Neutrophil (primary cell): Measurements from ENCODE around the gene FCGR1A.
"Not testable (repeated sequence)": the region's sequence is repeated elsewhere in the genome, so short reads cannot be mapped to it uniquely, and the experiment has no call there.

ENCODE experiments used
- H3K27ac ChIP-seq: fragments of 200-600 bp; sonication (generic); 2 replicates; pipeline ENCODE4 v1.5.1; 2016; ENCODE audit warnings: mild to moderate bottlenecking, moderate library complexity
- H3K27me3 ChIP-seq: fragments of 200-600 bp; sonication (generic); 2 replicates; pipeline ENCODE4 v1.6.0; 2016; ENCODE audit warnings: mild to moderate bottlenecking
- H3K36me3 ChIP-seq: fragments of 200-600 bp; sonication (generic); 2 replicates; pipeline ENCODE4 v1.5.1; 2017
- H3K4me1 ChIP-seq, 2 experiments: fragments of 200-600 bp in 1 of 2; sonication (generic) in 1 of 2; 1 replicate in 1 of 2; 2 replicates in 1 of 2; pipeline versions ENCODE4 v1.5.1 to v1.6.1; 2013 to 2016; ENCODE audit warnings: low read depth in 1 of 2, low read length in 1 of 2, mild to moderate bottlenecking in 1 of 2, moderate library complexity in 1 of 2; ENCODE audit not compliant: control insufficient read depth in 1 of 2, insufficient read depth in 1 of 2
- H3K4me3 ChIP-seq, 2 experiments: fragments of 200-600 bp in 1 of 2; sonication (generic) in 1 of 2; 1 replicate in 1 of 2; 2 replicates in 1 of 2; pipeline ENCODE4 v1.5.1; 2013 to 2016; ENCODE audit warnings: low read depth in 1 of 2, low read length in 1 of 2, mild to moderate bottlenecking in 1 of 2, moderate library complexity in 1 of 2
- H3K9me3 ChIP-seq: fragments of 200-600 bp; sonication (generic); 2 replicates; pipeline ENCODE4 v1.5.1; 2016

Gene FCGR1A

DNA sequence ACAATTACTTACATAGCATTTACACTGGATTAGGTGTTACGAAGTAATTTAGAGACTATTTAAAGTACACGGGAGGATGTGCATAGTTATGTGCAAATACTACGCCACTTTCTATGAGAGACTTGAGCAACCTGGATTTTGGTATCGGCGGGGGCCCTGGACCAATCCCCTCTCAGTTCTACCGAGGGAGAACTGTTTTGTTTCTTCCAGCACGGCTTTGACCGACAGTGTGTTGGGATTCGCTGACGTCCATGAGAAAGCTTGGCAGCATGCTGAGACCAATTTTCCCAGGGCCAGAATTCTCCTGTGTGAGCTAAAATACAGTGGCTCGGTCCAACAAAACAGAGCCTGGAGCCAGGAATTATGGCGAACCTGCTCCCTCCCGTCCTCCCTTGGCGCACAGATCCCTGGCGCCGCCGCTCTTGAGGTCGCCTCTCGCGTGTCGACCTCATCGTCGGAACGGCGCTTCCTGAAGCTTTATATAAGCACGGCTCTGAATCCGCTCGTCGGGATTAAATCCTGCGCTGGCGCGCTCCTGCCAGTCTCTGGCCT lies 49.3 kb downstream of the FCGR1A start:
- H3K36me3 ChIP-seq, H3K9me3 ChIP-seq: not testable (repeated sequence)

DNA sequence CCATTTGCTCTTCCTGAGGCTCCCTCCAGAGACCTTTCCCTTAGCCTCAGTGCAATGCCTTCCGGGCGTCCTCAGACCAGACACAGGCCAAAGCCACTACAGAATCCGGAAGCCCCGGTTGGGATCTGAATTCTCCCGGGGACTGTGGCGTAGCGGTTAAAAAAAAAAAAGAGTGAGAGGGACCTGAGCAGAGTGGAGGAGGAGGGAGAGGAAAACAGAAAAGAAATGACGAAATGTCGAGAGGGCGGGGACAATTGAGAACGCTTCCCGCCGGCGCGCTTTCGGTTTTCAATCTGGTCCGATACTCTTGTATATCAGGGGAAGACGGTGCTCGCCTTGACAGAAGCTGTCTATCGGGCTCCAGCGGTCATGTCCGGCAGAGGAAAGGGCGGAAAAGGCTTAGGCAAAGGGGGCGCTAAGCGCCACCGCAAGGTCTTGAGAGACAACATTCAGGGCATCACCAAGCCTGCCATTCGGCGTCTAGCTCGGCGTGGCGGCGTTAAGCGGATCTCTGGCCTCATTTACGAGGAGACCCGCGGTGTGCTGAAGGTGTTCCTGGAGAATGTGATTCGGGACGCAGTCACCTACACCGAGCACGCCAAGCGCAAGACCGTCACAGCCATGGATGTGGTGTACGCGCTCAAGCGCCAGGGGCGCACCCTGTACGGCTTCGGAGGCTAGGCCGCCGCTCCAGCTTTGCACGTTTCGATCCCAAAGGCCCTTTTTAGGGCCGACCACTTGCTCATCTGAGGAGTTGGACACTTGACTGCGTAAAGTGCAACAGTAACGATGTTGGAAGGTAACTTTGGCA lies 50.0 kb downstream of the FCGR1A start:
- H3K27me3 ChIP-seq, H3K9me3 ChIP-seq, H3K4me1 ChIP-seq, H3K36me3 ChIP-seq, H3K27ac ChIP-seq, H3K4me3 ChIP-seq: not testable (repeated sequence)

More for the DNA sequence above, 49.3 kb downstream of the FCGR1A start:
- not testable (repeated sequence) for H3K4me3 ChIP-seq, H3K4me1 ChIP-seq, H3K27ac ChIP-seq, H3K27me3 ChIP-seq

- not testable (repeated sequence) for H3K4me1 ChIP-seq, H3K4me3 ChIP-seq, H3K36me3 ChIP-seq, H3K9me3 ChIP-seq, H3K27ac ChIP-seq, H3K27me3 ChIP-seq
Measured at GRCh38 chr1:149833144-149833543, 50.6 kb downstream of the FCGR1A start.

- Histone ChIP-seq H3K4me1 (peaks cover 25 to 28% of the 10 kb centered on the region in 2 experiments), H3K36me3 (peaks cover 11% of the 10 kb centered on the region)
- not testable (repeated sequence) for H3K9me3 ChIP-seq, H3K4me3 ChIP-seq, H3K27me3 ChIP-seq, H3K27ac ChIP-seq
Measured at GRCh38 chr1:149841149-149841548, 58.7 kb downstream of the FCGR1A start.
